Astrocyte (in vitro differentiated cells and primary cell): ENCODE measurements around the gene SPTB.

Source experiments
- EZH2 ChIP-seq: IDR thresholded peaks from 2 replicates; pipeline ENCODE4 v1.6.1; 2012; ENCODE audit warnings: mild to moderate bottlenecking, low read length, inconsistent platforms; ENCODE audit not compliant: insufficient read depth
- TF ChIP-seq, protein P1 (sequence below): IDR thresholded peaks from 2 replicates; pipeline ENCODE4 v1.5.1; 2011; ENCODE audit warnings: low read depth, mild to moderate bottlenecking, inconsistent platforms, low read length, moderate library complexity; ENCODE audit not compliant: insufficient read depth

DNA sequence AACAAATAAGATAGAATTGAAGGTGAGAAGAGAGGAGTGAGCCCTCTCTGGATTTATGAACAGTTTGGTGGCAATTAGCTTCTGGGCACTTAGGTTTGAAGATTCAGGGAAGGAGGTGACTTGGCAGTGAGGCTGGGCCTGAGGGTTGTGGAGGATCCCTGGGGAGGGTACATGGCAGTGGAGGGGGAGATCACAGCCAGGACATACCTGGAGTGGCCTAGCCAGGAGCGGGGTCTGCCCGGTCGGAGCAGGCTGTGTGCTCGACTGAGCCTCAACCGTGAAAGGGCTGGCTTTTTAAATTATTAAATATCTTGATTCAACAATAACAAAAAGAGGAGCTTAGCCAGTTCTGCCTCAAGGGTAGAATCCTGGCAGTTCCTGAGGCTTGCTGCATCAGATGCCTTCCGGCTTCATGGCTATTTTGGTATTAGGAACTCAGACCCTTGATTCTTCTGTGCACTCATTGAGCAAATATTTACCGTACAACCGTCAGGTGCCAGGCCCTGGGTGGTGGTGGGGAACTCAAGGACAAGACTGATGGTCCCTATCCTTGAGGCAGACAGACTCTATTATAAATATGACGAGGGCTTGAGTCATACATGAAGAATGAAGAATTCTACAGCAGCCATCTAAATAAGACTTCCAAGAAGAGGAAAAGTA lies 73.4 kb downstream of the SPTB start:
- TF ChIP-seq, protein P1, sequence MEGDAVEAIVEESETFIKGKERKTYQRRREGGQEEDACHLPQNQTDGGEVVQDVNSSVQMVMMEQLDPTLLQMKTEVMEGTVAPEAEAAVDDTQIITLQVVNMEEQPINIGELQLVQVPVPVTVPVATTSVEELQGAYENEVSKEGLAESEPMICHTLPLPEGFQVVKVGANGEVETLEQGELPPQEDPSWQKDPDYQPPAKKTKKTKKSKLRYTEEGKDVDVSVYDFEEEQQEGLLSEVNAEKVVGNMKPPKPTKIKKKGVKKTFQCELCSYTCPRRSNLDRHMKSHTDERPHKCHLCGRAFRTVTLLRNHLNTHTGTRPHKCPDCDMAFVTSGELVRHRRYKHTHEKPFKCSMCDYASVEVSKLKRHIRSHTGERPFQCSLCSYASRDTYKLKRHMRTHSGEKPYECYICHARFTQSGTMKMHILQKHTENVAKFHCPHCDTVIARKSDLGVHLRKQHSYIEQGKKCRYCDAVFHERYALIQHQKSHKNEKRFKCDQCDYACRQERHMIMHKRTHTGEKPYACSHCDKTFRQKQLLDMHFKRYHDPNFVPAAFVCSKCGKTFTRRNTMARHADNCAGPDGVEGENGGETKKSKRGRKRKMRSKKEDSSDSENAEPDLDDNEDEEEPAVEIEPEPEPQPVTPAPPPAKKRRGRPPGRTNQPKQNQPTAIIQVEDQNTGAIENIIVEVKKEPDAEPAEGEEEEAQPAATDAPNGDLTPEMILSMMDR: no peak
- no peak for TF ChIP-seq EZH2
